Keratinocyte (primary cell): Measurements from ENCODE around the gene DRD3. TPM values are rescaled to one million over a fixed set of nuclear protein-coding genes. Genes with fewer than 3 reads are reported as not detected.

Experiments
- DNase-seq: peaks from one replicate; pipeline ENCODE4 v3.0.0-alpha.2; 2011; ENCODE audit warnings: low read depth, missing footprints, low spot score
- FAIRE-seq: peaks from 2 replicates; lab custom pipeline; 2011; peaks lifted over from hg19 to GRCh38; lab: Jason Lieb, UNC
- H2AFZ ChIP-seq: 2 replicates; pipeline ENCODE4 v1.6.0; 2012; ENCODE audit warnings: low read length, control low read depth, inconsistent platforms; ENCODE audit not compliant: control insufficient read depth
- H3K27ac ChIP-seq: 2 replicates; pipeline ENCODE4 v1.5.1; 2011; ENCODE audit warnings: low read length; ENCODE audit not compliant: control insufficient read depth, insufficient read depth
- H3K27me3 ChIP-seq: 3 replicates; pipeline ENCODE4 v1.6.0; 2011; ENCODE audit warnings: low read length; ENCODE audit not compliant: control insufficient read depth, insufficient read depth; ENCODE audit errors: extremely low read depth
- H3K36me3 ChIP-seq, 2 experiments: 2 replicates in 1 of 2; 3 replicates in 1 of 2; pipeline ENCODE4 v1.5.1; 2011; ENCODE audit warnings: low read length in 2 of 2, mild to moderate bottlenecking in 1 of 2; ENCODE audit not compliant: control insufficient read depth in 2 of 2, insufficient read depth in 2 of 2; ENCODE audit errors: extremely low read depth in 1 of 2
- H3K4me1 ChIP-seq: 3 replicates; pipeline ENCODE4 v1.5.1; 2011; ENCODE audit warnings: low read length; ENCODE audit not compliant: control insufficient read depth, insufficient read depth; ENCODE audit errors: extremely low read depth
- H3K4me2 ChIP-seq: 3 replicates; pipeline ENCODE4 v1.6.0; 2011; ENCODE audit warnings: low read depth, low read length; ENCODE audit not compliant: control insufficient read depth, insufficient read depth; ENCODE audit errors: extremely low read depth
- H3K4me3 ChIP-seq, 3 experiments: fragments of 200-600 bp in 1 of 3; sonication (generic) in 1 of 3; 2 replicates in 2 of 3; 3 replicates in 1 of 3; pipeline ENCODE4 v1.5.1; 2011 to 2016; ENCODE audit warnings: low read length in 3 of 3, mild to moderate bottlenecking in 3 of 3, control low read depth in 2 of 3, inconsistent platforms in 1 of 3, low read depth in 1 of 3, mixed read lengths in 1 of 3, mixed run types in 1 of 3, moderate library complexity in 1 of 3; ENCODE audit not compliant: control insufficient read depth in 2 of 3, insufficient read depth in 2 of 3; ENCODE audit errors: extremely low read depth in 1 of 3
- H3K79me2 ChIP-seq: 2 replicates; pipeline ENCODE4 v1.6.0; 2012; ENCODE audit warnings: low read length; ENCODE audit not compliant: control insufficient read depth, insufficient read depth
- H3K9ac ChIP-seq: 3 replicates; pipeline ENCODE4 v1.6.0; 2011; ENCODE audit warnings: low read length; ENCODE audit not compliant: control insufficient read depth, insufficient read depth; ENCODE audit errors: extremely low read depth
- H3K9me1 ChIP-seq: 3 replicates; pipeline ENCODE4 v1.6.0; 2011; ENCODE audit warnings: low read length; ENCODE audit not compliant: control insufficient read depth, insufficient read depth; ENCODE audit errors: extremely low read depth
- H3K9me3 ChIP-seq: 2 replicates; pipeline ENCODE4 v1.5.1; 2012; ENCODE audit warnings: low read depth, low read length; ENCODE audit not compliant: control insufficient read depth
- H4K20me1 ChIP-seq: 3 replicates; pipeline ENCODE4 v1.6.0; 2011; ENCODE audit warnings: low read length; ENCODE audit not compliant: control insufficient read depth, insufficient read depth; ENCODE audit errors: extremely low read depth
- CTCF ChIP-seq, 3 experiments: IDR thresholded peaks in 1 of 3; conservative IDR thresholded peaks in 1 of 3; optimal IDR thresholded peaks in 1 of 3; 2 replicates in 2 of 3; 3 replicates in 1 of 3; pipeline versions ENCODE3 to v1.5.1; 2011; ENCODE audit warnings: low read length in 3 of 3, mild to moderate bottlenecking in 3 of 3, moderate library complexity in 2 of 3, control low read depth in 1 of 3, inconsistent platforms in 1 of 3; ENCODE audit not compliant: insufficient read depth in 2 of 3; ENCODE audit errors: extremely low read depth in 1 of 3
- EZH2 ChIP-seq: IDR thresholded peaks from one replicate; pipeline ENCODE4 v1.6.1; 2012; ENCODE audit warnings: inconsistent platforms, mild to moderate bottlenecking, low read length, moderate library complexity
- dilution Hi-C: fragments of 300-500 bp; cut with MboI; formaldehyde crosslinking; loops from one replicate; pipeline ENCODE4 v1.7.0; 2020; ENCODE audit warnings: low sequenced_read_pairs; ENCODE audit not compliant: extremely low pct_ligation_motif_present
- polyA plus RNA-seq, 5 experiments: library from polyadenylated mRNA; depleted of rRNA in 3 of 5; stranded (reverse) in 3 of 5; stranded (forward) in 1 of 5; unstranded in 1 of 5; fragments of >200 nt; gene quantifications; 1 replicate in 1 of 5; 2 replicates in 3 of 5; 3 replicates in 1 of 5; pipeline versions ENCODE4 v1.2.1 to v1.2.3, GENCODE V29; 2011 to 2012; ENCODE audit warnings: missing spikeins in 2 of 5, low read depth in 1 of 5, low replicate concordance in 1 of 5

Gene DRD3
- polyA plus RNA-seq, 1 donor (not counting 4 experiments of a cell fraction or from before 2014, with no cell fraction given), result not detected

- no peaks in the 10 kb centered on the region for H3K79me2 ChIP-seq
- no peaks in the 10 kb centered on the region for H3K9me1 ChIP-seq
- DNase-seq (no peak), FAIRE-seq (no peak)
- no peaks in the 10 kb centered on the region for H4K20me1 ChIP-seq
- no peaks in the 10 kb centered on the region for H3K27me3 ChIP-seq
- no peaks in the 10 kb centered on the region for H3K4me1 ChIP-seq
- no peaks in the 10 kb centered on the region for H3K36me3 ChIP-seq
- H3K4me2 ChIP-seq, result no peak overlapping the region
- TF ChIP-seq CTCF (optimal IDR thresholded peaks at IDR 0.05 in 1 of 3, IDR thresholded peaks at IDR 0.05 in 1 of 3, conservative IDR thresholded peaks at IDR 0.05 in 1 of 3; ENCODE audit: extremely low read depth in 1 of 3, insufficient read depth in 2 of 3, low read length in 3 of 3) (no peak), EZH2 (no peak)
- no peaks in the 10 kb centered on the region for H3K9me3 ChIP-seq
- dilution Hi-C loops, result no loop called here
- H3K4me3 ChIP-seq, result no peak overlapping the region
- no peak overlapping the region for H3K9ac ChIP-seq
- no peak overlapping the region for H3K27ac ChIP-seq
- H2AFZ ChIP-seq, result no peak overlapping the region
Observed at GRCh38 chr3:114221881-114222264, 43.0 kb upstream of the DRD3 start.

GRCh38 chr3:114221165-114221880, 42.5 kb upstream of the DRD3 start:
- DNase-seq (no peak), FAIRE-seq (no peak)
- H3K27ac ChIP-seq, result no peak overlapping the region
- H3K9me3 ChIP-seq, result no peaks in the 10 kb centered on the region
- no peaks in the 10 kb centered on the region for H3K36me3 ChIP-seq
- H3K9ac ChIP-seq, result no peak overlapping the region
- H3K27me3 ChIP-seq, result no peaks in the 10 kb centered on the region
- no peaks in the 10 kb centered on the region for H4K20me1 ChIP-seq
- no peaks in the 10 kb centered on the region for H3K79me2 ChIP-seq
- H3K9me1 ChIP-seq, result no peaks in the 10 kb centered on the region
- H2AFZ ChIP-seq, result no peak overlapping the region
- H3K4me2 ChIP-seq, result no peak overlapping the region
- no peaks in the 10 kb centered on the region for H3K4me1 ChIP-seq
- TF ChIP-seq CTCF (optimal IDR thresholded peaks at IDR 0.05 in 1 of 3, IDR thresholded peaks at IDR 0.05 in 1 of 3, conservative IDR thresholded peaks at IDR 0.05 in 1 of 3; ENCODE audit: extremely low read depth in 1 of 3, insufficient read depth in 2 of 3, low read length in 3 of 3) (no peak), EZH2 (no peak)
- dilution Hi-C loops, result no loop called here
- no peak overlapping the region for H3K4me3 ChIP-seq
